ENCODE data around the gene MPP3. TPM values are rescaled to one million over a fixed set of nuclear protein-coding genes. Genes with fewer than 3 reads are reported as not detected.

MPP3 gene
- total RNA-seq, 2 experiments from 2014 or later, result 0.37 to 0.41 TPM

- ChIA-PET CTCF (no interaction called here), POLR2A (no interaction called here)
- Mint-ChIP-seq H3K4me3 (no peak overlapping the region), H3K4me1 (no peaks in the 10 kb centered on the region), H3K9me3 (ENCODE audit: low read depth) (no peaks in the 10 kb centered on the region), H3K27me3 (no peaks in the 10 kb centered on the region), H3K27ac (no peak overlapping the region), H3K36me3 (ENCODE audit: low read depth) (no peaks in the 10 kb centered on the region)
- ATAC-seq (no peak), DNase-seq (no peak)
- intact Hi-C loops (cut with DNase I, micrococcal nuclease), result no loop called here
Measured at GRCh38 chr17:43816336-43817320, 16.3 kb downstream of the MPP3 start.

GRCh38 chr17:43814714-43815113 is 18.2 kb downstream of the MPP3 start:
- CTCF ChIA-PET, result interaction anchor here (1.3 kb wide), 1 partner anchor 31 kb away, joined by 4 read pairs; no protein-coding TSS in a partner anchor
- no peak overlapping the region for H3K4me3 Mint-ChIP-seq
- POLR2A ChIA-PET, result no interaction called here

GRCh38 chr17:43814026-43814425 is 18.9 kb downstream of the MPP3 start:
- no peak for DNase-seq
- Mint-ChIP-seq H3K9me3 (ENCODE audit: low read depth) (no peaks in the 10 kb centered on the region), H3K4me1 (no peaks in the 10 kb centered on the region), H3K36me3 (ENCODE audit: low read depth) (no peaks in the 10 kb centered on the region), H3K27me3 (no peaks in the 10 kb centered on the region), H3K4me3 (no peak overlapping the region), H3K27ac (no peak overlapping the region)
- intact Hi-C loops (cut with DNase I, micrococcal nuclease), result no loop called here
- CTCF ChIA-PET, result no interaction called here
- no peak for ATAC-seq
- POLR2A ChIA-PET, result no interaction called here

More at GRCh38 chr17:43814714-43815113, 18.2 kb downstream of the MPP3 start:
- no peaks in the 10 kb centered on the region for H3K27me3 Mint-ChIP-seq
- no peaks in the 10 kb centered on the region for H3K9me3 Mint-ChIP-seq (ENCODE audit: low read depth)
- H3K4me1 Mint-ChIP-seq, result no peaks in the 10 kb centered on the region
- intact Hi-C loops (cut with DNase I, micrococcal nuclease), result no loop called here
- no peak for ATAC-seq
- no peaks in the 10 kb centered on the region for H3K36me3 Mint-ChIP-seq (ENCODE audit: low read depth)
- no peak for DNase-seq
- no peak overlapping the region for H3K27ac Mint-ChIP-seq

- H3K4me3 Mint-ChIP-seq, result no peak overlapping the region
- no peaks in the 10 kb centered on the region for H3K36me3 Mint-ChIP-seq (ENCODE audit: low read depth)
- POLR2A ChIA-PET, result no interaction called here
- no peaks in the 10 kb centered on the region for H3K27me3 Mint-ChIP-seq
- ATAC-seq (no peak), DNase-seq (no peak)
- CTCF ChIA-PET, result interaction anchor here (0.7 kb wide), 1 partner anchor 33 kb away, joined by 3 read pairs; no protein-coding TSS in a partner anchor
- intact Hi-C loops (cut with DNase I, micrococcal nuclease), result no loop called here
- H3K4me1 Mint-ChIP-seq, result no peaks in the 10 kb centered on the region
- no peak overlapping the region for H3K27ac Mint-ChIP-seq
- H3K9me3 Mint-ChIP-seq (ENCODE audit: low read depth), result no peaks in the 10 kb centered on the region
Measured at GRCh38 chr17:43813386-43813785, 19.6 kb downstream of the MPP3 start.

- H3K9me3 Mint-ChIP-seq (ENCODE audit: low read depth), result no peaks in the 10 kb centered on the region
- no peak for ATAC-seq
- no peak overlapping the region for H3K27ac Mint-ChIP-seq
- intact Hi-C loops (cut with DNase I, micrococcal nuclease), result no loop called here
- CTCF ChIA-PET, result interaction anchor here (0.7 kb wide), 1 partner anchor 34 kb away, joined by 3 read pairs; no protein-coding TSS in a partner anchor
- POLR2A ChIA-PET, result no interaction called here
- no peaks in the 10 kb centered on the region for H3K4me1 Mint-ChIP-seq
- no peaks in the 10 kb centered on the region for H3K36me3 Mint-ChIP-seq (ENCODE audit: low read depth)
- no peaks in the 10 kb centered on the region for H3K27me3 Mint-ChIP-seq
- no peak overlapping the region for H3K4me3 Mint-ChIP-seq
- no peak for DNase-seq
Measured at GRCh38 chr17:43812396-43813265, 20.3 kb downstream of the MPP3 start.

- CTCF ChIA-PET, result no interaction called here
- POLR2A ChIA-PET, result no interaction called here
- no peaks in the 10 kb centered on the region for H3K9me3 Mint-ChIP-seq (ENCODE audit: low read depth)
- H3K27me3 Mint-ChIP-seq, result no peaks in the 10 kb centered on the region
- no peaks in the 10 kb centered on the region for H3K36me3 Mint-ChIP-seq (ENCODE audit: low read depth)
- no peaks in the 10 kb centered on the region for H3K4me1 Mint-ChIP-seq
- intact Hi-C loops (cut with DNase I, micrococcal nuclease), result no loop called here
- H3K4me3 Mint-ChIP-seq, result no peak overlapping the region
- DNase-seq (no peak), ATAC-seq (no peak)
- no peak overlapping the region for H3K27ac Mint-ChIP-seq
Measured at GRCh38 chr17:43810823-43811222, 22.1 kb downstream of the MPP3 start.

GRCh38 chr17:43810226-43810715 is 22.7 kb downstream of the MPP3 start:
- no peaks in the 10 kb centered on the region for H3K36me3 Mint-ChIP-seq (ENCODE audit: low read depth)
- CTCF ChIA-PET, result no interaction called here
- POLR2A ChIA-PET, result no interaction called here

GRCh38 chr17:43809121-43809520 is 23.8 kb downstream of the MPP3 start:
- intact Hi-C loops (cut with DNase I, micrococcal nuclease), result no loop called here
- ChIA-PET CTCF (interaction anchor here (0.6 to 1.0 kb wide), 2 partner anchors 9 to 115 kb away, joined by 3 read pairs; no protein-coding TSS in a partner anchor), POLR2A (no interaction called here)
- Mint-ChIP-seq H3K27me3 (peaks cover 4% of the 10 kb centered on the region), H3K4me1 (no peaks in the 10 kb centered on the region), H3K36me3 (ENCODE audit: low read depth) (no peaks in the 10 kb centered on the region), H3K4me3 (no peak overlapping the region), H3K9me3 (ENCODE audit: low read depth) (no peaks in the 10 kb centered on the region), H3K27ac (no peak overlapping the region)
- no peak for ATAC-seq
- DNase-seq, result no peak

More at GRCh38 chr17:43810226-43810715, 22.7 kb downstream of the MPP3 start:
- ATAC-seq, result no peak
- Mint-ChIP-seq H3K9me3 (ENCODE audit: low read depth) (no peaks in the 10 kb centered on the region), H3K4me1 (no peaks in the 10 kb centered on the region), H3K4me3 (no peak overlapping the region), H3K27me3 (peaks cover under 1% of the 10 kb centered on the region), H3K27ac (no peak overlapping the region)
- intact Hi-C loops (cut with DNase I, micrococcal nuclease), result no loop called here
- no peak for DNase-seq

- CTCF ChIA-PET, result interaction anchor here (0.7 to 1.0 kb wide), 2 partner anchors 11 to 87 kb away, joined by 3 read pairs; no protein-coding TSS in a partner anchor
- Mint-ChIP-seq H3K36me3 (ENCODE audit: low read depth) (no peaks in the 10 kb centered on the region), H3K9me3 (ENCODE audit: low read depth) (no peaks in the 10 kb centered on the region), H3K4me1 (no peaks in the 10 kb centered on the region), H3K4me3 (no peak overlapping the region), H3K27me3 (peaks cover 6% of the 10 kb centered on the region), H3K27ac (no peak overlapping the region)
- DNase-seq (no peak), ATAC-seq (no peak)
- intact Hi-C loops (cut with DNase I, micrococcal nuclease), result no loop called here
- POLR2A ChIA-PET, result no interaction called here
Measured at GRCh38 chr17:43808076-43808475, 24.9 kb downstream of the MPP3 start.

GRCh38 chr17:43805117-43805516 is 27.8 kb downstream of the MPP3 start:
- no peak for ATAC-seq
- peaks cover 6% of the 10 kb centered on the region for H3K27me3 Mint-ChIP-seq
- DNase-seq, result no peak
- no peak overlapping the region for H3K27ac Mint-ChIP-seq
- no peaks in the 10 kb centered on the region for H3K4me1 Mint-ChIP-seq
- H3K4me3 Mint-ChIP-seq, result no peak overlapping the region
- intact Hi-C loops (cut with DNase I, micrococcal nuclease), result no loop called here
- ChIA-PET POLR2A (no interaction called here), CTCF (no interaction called here)
- H3K9me3 Mint-ChIP-seq (ENCODE audit: low read depth), result no peaks in the 10 kb centered on the region
- no peaks in the 10 kb centered on the region for H3K36me3 Mint-ChIP-seq (ENCODE audit: low read depth)

GRCh38 chr17:43803758-43804157 is 29.2 kb downstream of the MPP3 start:
- no peaks in the 10 kb centered on the region for H3K4me1 Mint-ChIP-seq
- ChIA-PET POLR2A (no interaction called here), CTCF (interaction anchor here (0.6 to 0.9 kb wide), 3 partner anchors 38 to 749 kb away, joined by 3 read pairs; no protein-coding TSS in a partner anchor)
- no peak overlapping the region for H3K27ac Mint-ChIP-seq
- intact Hi-C loops (cut with DNase I, micrococcal nuclease), result no loop called here
- H3K9me3 Mint-ChIP-seq (ENCODE audit: low read depth), result no peaks in the 10 kb centered on the region
- no peak for ATAC-seq
- H3K27me3 Mint-ChIP-seq, result peaks cover 9% of the 10 kb centered on the region
- no peak for DNase-seq
- no peak overlapping the region for H3K4me3 Mint-ChIP-seq
- no peaks in the 10 kb centered on the region for H3K36me3 Mint-ChIP-seq (ENCODE audit: low read depth)
